ENCODE measurements around the gene SYNDIG1. TPM values are rescaled to one million over a fixed set of nuclear protein-coding genes. Genes with fewer than 3 reads are reported as not detected.

The SYNDIG1 gene
- total RNA-seq, 2 experiments from 2014 or later = not detected

GRCh38 chr20:24459733-24460132 is 9.7 kb upstream of the SYNDIG1 start:
- no peak overlapping the region for H3K4me3 ChIP-seq (ENCODE audit: low read length)
- no peak for ATAC-seq (ENCODE audit: poor library complexity)
- Mint-ChIP-seq H3K4me3 (no peak overlapping the region), H3K4me1 (ENCODE audit: low read depth) (no peaks in the 10 kb centered on the region), H3K9me3 (no peaks in the 10 kb centered on the region), H3K27me3 (no peaks in the 10 kb centered on the region), H3K36me3 (ENCODE audit: low read depth) (no peaks in the 10 kb centered on the region), H3K27ac (no peak overlapping the region)
- POLR2A ChIA-PET = no interaction called here
- no peaks in the 10 kb centered on the region for H3K36me3 ChIP-seq (ENCODE audit: insufficient read depth, low read length)
- intact Hi-C loops (cut with DNase I, micrococcal nuclease) = no loop called here
- DNase-seq = no peak
- H3K27ac ChIP-seq (ENCODE audit: low read depth in 1 of 2, low read length in 2 of 2) = no peak overlapping the region
- TF ChIP-seq CTCF (IDR thresholded peaks at IDR 0.05) = no peak
- peaks cover 0 to 2% of the 10 kb centered on the region in 2 experiments for H3K27me3 ChIP-seq (ENCODE audit: control insufficient read depth in 1 of 2, insufficient read depth in 2 of 2, low read length in 2 of 2)
- CTCF ChIA-PET = no interaction called here
- H3K9me3 ChIP-seq (ENCODE audit: control insufficient read depth in 1 of 2, insufficient read depth in 1 of 2, low read length in 2 of 2) = no peaks in the 10 kb centered on the region
- no peaks in the 10 kb centered on the region for H3K4me1 ChIP-seq (ENCODE audit: insufficient read depth, low read length)

GRCh38 chr20:24460712-24461111 is 8.7 kb upstream of the SYNDIG1 start:
- H3K36me3 ChIP-seq (ENCODE audit: insufficient read depth, low read length) = no peaks in the 10 kb centered on the region
- no peak overlapping the region for H3K27ac Mint-ChIP-seq
- DNase-seq (no peak), ATAC-seq (ENCODE audit: poor library complexity) (no peak)
- peaks cover 0 to 2% of the 10 kb centered on the region in 2 experiments for H3K27me3 ChIP-seq (ENCODE audit: control insufficient read depth in 1 of 2, insufficient read depth in 2 of 2, low read length in 2 of 2)
- H3K4me3 Mint-ChIP-seq = no peak overlapping the region
- no peaks in the 10 kb centered on the region for H3K9me3 ChIP-seq (ENCODE audit: control insufficient read depth in 1 of 2, insufficient read depth in 1 of 2, low read length in 2 of 2)
- H3K27me3 Mint-ChIP-seq = no peaks in the 10 kb centered on the region
- ChIA-PET CTCF (no interaction called here), POLR2A (no interaction called here)
- H3K4me3 ChIP-seq (ENCODE audit: low read length) = no peak overlapping the region
- H3K9me3 Mint-ChIP-seq = no peaks in the 10 kb centered on the region
- TF ChIP-seq CTCF (IDR thresholded peaks at IDR 0.05) = no peak
- no peaks in the 10 kb centered on the region for H3K36me3 Mint-ChIP-seq (ENCODE audit: low read depth)
- H3K4me1 Mint-ChIP-seq (ENCODE audit: low read depth) = no peaks in the 10 kb centered on the region
- intact Hi-C loops (cut with DNase I, micrococcal nuclease) = no loop called here
- H3K4me1 ChIP-seq (ENCODE audit: insufficient read depth, low read length) = no peaks in the 10 kb centered on the region
- no peak overlapping the region for H3K27ac ChIP-seq (ENCODE audit: low read depth in 1 of 2, low read length in 2 of 2)

- Histone ChIP-seq H3K9me3 (ENCODE audit: control insufficient read depth in 1 of 2, insufficient read depth in 1 of 2, low read length in 2 of 2) (no peaks in the 10 kb centered on the region), H3K4me3 (ENCODE audit: low read length) (no peak overlapping the region), H3K27ac (ENCODE audit: low read depth in 1 of 2, low read length in 2 of 2) (no peak overlapping the region), H3K27me3 (ENCODE audit: control insufficient read depth in 1 of 2, insufficient read depth in 2 of 2, low read length in 2 of 2) (peaks cover 0 to 3% of the 10 kb centered on the region in 2 experiments), H3K4me1 (ENCODE audit: insufficient read depth, low read length) (no peaks in the 10 kb centered on the region), H3K36me3 (ENCODE audit: insufficient read depth, low read length) (no peaks in the 10 kb centered on the region)
- DNase-seq (no peak), ATAC-seq (ENCODE audit: poor library complexity) (no peak)
- H3K36me3 Mint-ChIP-seq (ENCODE audit: low read depth) = no peaks in the 10 kb centered on the region
- peaks cover 6% of the 10 kb centered on the region for H3K27me3 Mint-ChIP-seq
- intact Hi-C loops (cut with DNase I, micrococcal nuclease) = no loop called here
- no peaks in the 10 kb centered on the region for H3K4me1 Mint-ChIP-seq (ENCODE audit: low read depth)
- POLR2A ChIA-PET = no interaction called here
- no peak for TF ChIP-seq CTCF (IDR thresholded peaks at IDR 0.05)
- no peak overlapping the region for H3K27ac Mint-ChIP-seq
- H3K9me3 Mint-ChIP-seq = no peaks in the 10 kb centered on the region
- CTCF ChIA-PET = no interaction called here
- H3K4me3 Mint-ChIP-seq = no peak overlapping the region
Observed at GRCh38 chr20:24461848-24462247, 7.6 kb upstream of the SYNDIG1 start.
